NCI-H510A (cell line): ENCODE results near the gene ARNT2.

Experiments used
- DNase-seq: peaks from one replicate; lab custom pipeline; 2025; lab: John Stamatoyannopoulos, UW

The ARNT2 gene

GRCh38 chr15:80442728-80443403, 38.7 kb downstream of the ARNT2 start:
- DNase-seq: no peak

GRCh38 chr15:80444680-80445251, 40.6 kb downstream of the ARNT2 start:
- DNase-seq: no peak

- no peak for DNase-seq
These were observed 41.3 kb downstream of the ARNT2 start for GRCh38 chr15:80445300-80446041.

GRCh38 chr15:80447077-80447476, 42.9 kb downstream of the ARNT2 start:
- DNase-seq: no peak

GRCh38 chr15:80449825-80450224, 45.6 kb downstream of the ARNT2 start:
- DNase-seq: no peak

GRCh38 chr15:80450811-80451321, 46.7 kb downstream of the ARNT2 start:
- DNase-seq: no peak

GRCh38 chr15:80452166-80452565, 48.0 kb downstream of the ARNT2 start:
- DNase-seq: no peak

GRCh38 chr15:80455051-80455648, 51.0 kb downstream of the ARNT2 start:
- DNase-seq: no peak

GRCh38 chr15:80455668-80456442, 51.7 kb downstream of the ARNT2 start:
- DNase-seq: no peak

- no peak for DNase-seq
These were observed 52.6 kb downstream of the ARNT2 start for GRCh38 chr15:80456517-80457492.

GRCh38 chr15:80457896-80458295, 53.7 kb downstream of the ARNT2 start:
- DNase-seq: no peak

GRCh38 chr15:80458580-80458979, 54.4 kb downstream of the ARNT2 start:
- no peak for DNase-seq

GRCh38 chr15:80459380-80459779, 55.2 kb downstream of the ARNT2 start:
- DNase-seq: no peak

GRCh38 chr15:80459818-80460217, 55.6 kb downstream of the ARNT2 start:
- DNase-seq: no peak

- DNase-seq: no peak
These were observed 57.3 kb downstream of the ARNT2 start for GRCh38 chr15:80461356-80462095.

- no peak for DNase-seq
These were observed 57.9 kb downstream of the ARNT2 start for GRCh38 chr15:80462111-80462510.

- no peak for DNase-seq
These were observed 58.8 kb downstream of the ARNT2 start for GRCh38 chr15:80462836-80463512.

GRCh38 chr15:80464951-80465625, 60.9 kb downstream of the ARNT2 start:
- no peak for DNase-seq

GRCh38 chr15:80465626-80466005, 61.4 kb downstream of the ARNT2 start:
- DNase-seq: no peak
